ENCODE measurements around the gene IL5RA.

DNA sequence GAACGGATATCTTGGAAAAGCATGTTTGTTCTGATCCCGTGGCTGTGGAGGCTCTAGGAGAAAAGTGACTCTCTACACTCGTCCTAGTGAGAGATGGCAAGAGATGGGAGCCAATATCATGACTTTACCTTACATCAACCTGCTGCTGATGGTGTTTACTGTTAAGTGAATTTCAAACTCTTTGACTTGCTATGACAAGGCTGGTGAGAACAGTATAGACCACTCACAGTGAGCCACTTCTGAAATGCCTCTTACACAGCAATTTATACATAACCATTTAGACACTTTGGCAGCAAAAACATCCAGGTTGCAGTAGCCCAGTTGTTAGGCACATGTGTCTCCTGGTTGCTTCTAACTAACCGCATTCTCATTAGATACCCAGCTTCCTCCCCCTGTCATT, 43.3 kb downstream of the IL5RA start:
- TF ChIP-seq, protein P1, sequence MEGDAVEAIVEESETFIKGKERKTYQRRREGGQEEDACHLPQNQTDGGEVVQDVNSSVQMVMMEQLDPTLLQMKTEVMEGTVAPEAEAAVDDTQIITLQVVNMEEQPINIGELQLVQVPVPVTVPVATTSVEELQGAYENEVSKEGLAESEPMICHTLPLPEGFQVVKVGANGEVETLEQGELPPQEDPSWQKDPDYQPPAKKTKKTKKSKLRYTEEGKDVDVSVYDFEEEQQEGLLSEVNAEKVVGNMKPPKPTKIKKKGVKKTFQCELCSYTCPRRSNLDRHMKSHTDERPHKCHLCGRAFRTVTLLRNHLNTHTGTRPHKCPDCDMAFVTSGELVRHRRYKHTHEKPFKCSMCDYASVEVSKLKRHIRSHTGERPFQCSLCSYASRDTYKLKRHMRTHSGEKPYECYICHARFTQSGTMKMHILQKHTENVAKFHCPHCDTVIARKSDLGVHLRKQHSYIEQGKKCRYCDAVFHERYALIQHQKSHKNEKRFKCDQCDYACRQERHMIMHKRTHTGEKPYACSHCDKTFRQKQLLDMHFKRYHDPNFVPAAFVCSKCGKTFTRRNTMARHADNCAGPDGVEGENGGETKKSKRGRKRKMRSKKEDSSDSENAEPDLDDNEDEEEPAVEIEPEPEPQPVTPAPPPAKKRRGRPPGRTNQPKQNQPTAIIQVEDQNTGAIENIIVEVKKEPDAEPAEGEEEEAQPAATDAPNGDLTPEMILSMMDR (IDR thresholded peaks at IDR 0.05; ENCODE audit: low read depth, low read length): no peak
- TF ChIP-seq EZH2phosphoT487 (IDR thresholded peaks at IDR 0.05; ENCODE audit: low read depth): no peak

Measured in OCI-LY3 (cell line).